ENCODE data around the gene ZCCHC2.

ZCCHC2 gene

GRCh38 chr18:62521593-62521992, 1.2 kb upstream of the ZCCHC2 start:
- no peak for TF ChIP-seq CTCF (IDR thresholded peaks at IDR 0.05; ENCODE audit: extremely low read depth, missing control alignments)

DNA sequence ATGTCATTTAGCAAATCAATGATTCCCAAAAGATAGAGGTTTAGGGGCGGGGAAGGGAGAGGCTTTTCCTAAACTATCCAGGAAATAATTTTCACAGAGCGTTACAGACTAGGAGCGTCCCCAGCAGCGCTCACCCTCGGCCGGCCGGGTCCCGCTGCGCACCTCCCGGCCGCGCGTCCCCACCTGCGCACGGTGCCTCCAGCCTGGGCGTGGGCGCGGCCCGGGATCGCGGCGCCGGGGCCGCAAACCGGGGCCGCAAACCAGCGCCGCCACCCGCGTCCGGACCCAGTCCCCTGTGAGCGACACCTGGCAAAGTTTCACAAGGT, 684 bp upstream of the ZCCHC2 start:
- no peak for TF ChIP-seq CTCF (IDR thresholded peaks at IDR 0.05; ENCODE audit: extremely low read depth, missing control alignments)
- no peak for DNase-seq (ENCODE audit: low spot score)

More at GRCh38 chr18:62521593-62521992, 1.2 kb upstream of the ZCCHC2 start:
- DNase-seq (ENCODE audit: low spot score), result no peak

DNA sequence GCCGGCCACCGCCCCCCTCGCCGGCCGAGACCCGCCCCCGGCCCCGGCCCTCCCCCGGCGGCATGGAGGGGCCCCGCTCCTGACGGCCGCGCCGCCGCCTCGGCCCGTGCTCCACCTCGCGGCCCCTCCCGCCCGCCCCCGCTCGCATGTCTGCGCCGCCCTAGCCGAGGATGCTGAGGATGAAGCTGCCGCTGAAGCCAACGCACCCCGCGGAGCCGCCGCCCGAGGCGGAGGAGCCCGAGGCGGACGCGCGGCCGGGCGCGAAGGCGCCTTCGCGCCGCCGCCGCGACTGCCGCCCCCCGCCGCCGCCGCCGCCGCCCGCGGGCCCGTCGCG, 397 bp downstream of the ZCCHC2 start:
- no peak for TF ChIP-seq CTCF (IDR thresholded peaks at IDR 0.05; ENCODE audit: extremely low read depth, missing control alignments)
- DNase-seq (ENCODE audit: low spot score), result no peak

DNA sequence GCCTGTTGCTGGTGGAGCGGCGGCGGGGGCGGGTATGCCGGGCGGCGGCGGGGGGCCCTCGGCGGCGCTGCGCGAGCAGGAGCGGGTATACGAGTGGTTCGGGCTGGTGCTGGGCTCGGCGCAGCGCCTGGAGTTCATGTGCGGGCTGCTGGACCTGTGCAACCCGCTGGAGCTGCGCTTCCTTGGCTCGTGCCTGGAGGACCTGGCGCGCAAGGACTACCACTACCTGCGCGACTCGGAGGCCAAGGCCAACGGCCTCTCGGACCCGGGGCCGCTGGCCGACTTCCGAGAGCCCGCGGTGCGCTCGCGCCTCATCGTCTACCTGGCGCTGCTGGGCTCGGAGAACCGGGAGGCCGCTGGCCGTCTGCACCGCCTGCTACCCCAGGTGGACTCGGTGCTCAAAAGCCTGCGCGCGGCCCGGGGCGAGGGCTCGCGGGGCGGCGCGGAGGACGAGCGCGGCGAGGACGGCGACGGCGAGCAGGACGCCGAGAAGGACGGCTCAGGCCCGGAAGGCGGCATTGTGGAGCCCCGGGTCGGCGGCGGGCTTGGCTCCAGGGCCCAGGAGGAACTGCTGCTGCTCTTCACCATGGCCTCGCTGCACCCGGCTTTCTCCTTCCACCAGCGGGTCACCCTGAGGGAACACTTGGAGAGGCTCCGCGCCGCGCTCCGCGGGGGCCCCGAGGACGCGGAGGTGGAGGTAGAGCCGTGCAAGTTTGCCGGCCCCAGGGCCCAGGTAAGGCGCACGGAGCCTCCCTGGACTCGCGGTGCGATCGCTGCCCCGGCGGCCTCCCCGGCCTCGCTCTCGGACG, 1.0 kb downstream of the ZCCHC2 start:
- no peak for TF ChIP-seq CTCF (IDR thresholded peaks at IDR 0.05; ENCODE audit: extremely low read depth, missing control alignments)
- DNase-seq (ENCODE audit: low spot score), result peak; percentile 56

DNA sequence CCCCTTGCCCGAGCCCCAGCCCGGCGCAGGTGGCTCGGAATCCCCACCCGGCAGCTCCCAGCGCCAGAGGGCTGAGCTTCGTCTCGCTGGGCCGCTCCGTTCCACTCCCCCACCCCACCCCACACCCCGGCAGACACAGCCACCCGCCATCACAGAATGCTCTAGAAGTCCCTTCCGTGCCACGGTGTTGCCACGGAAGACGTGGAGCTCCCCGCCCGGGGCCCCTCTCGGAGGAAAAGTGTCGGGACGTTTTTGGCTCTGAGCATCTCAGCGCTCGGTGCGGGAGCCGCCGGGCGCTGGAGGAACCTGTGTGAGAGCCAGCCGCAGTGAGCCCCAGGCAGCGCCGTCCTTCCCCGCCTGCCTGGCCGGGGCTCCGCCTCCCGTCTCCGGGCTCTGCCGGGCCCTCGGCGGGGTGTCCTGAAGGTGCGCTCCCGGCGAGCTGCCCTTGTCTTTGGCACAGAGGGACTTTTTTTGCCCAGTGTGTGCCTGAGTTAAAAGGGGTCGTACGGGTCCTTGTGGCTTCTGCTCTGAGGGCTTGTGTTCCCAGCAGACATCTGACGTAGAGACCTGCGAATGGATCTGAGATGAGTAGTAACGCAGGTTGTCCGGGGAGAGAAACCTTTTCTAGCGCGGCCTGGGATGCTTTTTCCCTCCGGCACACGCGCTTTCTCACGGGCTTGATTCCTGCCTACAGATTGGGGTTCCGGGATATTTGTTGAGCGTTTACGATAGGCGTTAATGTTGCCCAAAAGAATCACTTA, 1.8 kb downstream of the ZCCHC2 start:
- no peak for TF ChIP-seq CTCF (IDR thresholded peaks at IDR 0.05; ENCODE audit: extremely low read depth, missing control alignments)
- peak; percentile 74 for DNase-seq (ENCODE audit: low spot score)

- DNase-seq (ENCODE audit: low spot score), result no peak
- no peak for TF ChIP-seq CTCF (IDR thresholded peaks at IDR 0.05; ENCODE audit: extremely low read depth, missing control alignments)
Observed at GRCh38 chr18:62525608-62526007, 2.8 kb downstream of the ZCCHC2 start.

Measured in GM20000 (cell line).